Mesothelial cell of epicardium (in vitro differentiated cells): ENCODE data around the gene SEPTIN5. TPM values are rescaled to one million over a fixed set of nuclear protein-coding genes. Genes with fewer than 3 reads are reported as not detected.

ENCODE experiments used
- DNase-seq, 2 experiments: peaks; one replicate each; pipeline ENCODE4 v3.0.0; 2021; ENCODE audit warnings: low spot score in 2 of 2; ENCODE audit not compliant: unreplicated experiment in 2 of 2
- H3K27ac Mint-ChIP-seq: 2 replicates; pipeline ENCODE4 v1.8.0; 2021; ENCODE audit warnings: mixed read lengths
- H3K27me3 Mint-ChIP-seq: 2 replicates; pipeline ENCODE4 v1.8.0; 2021; ENCODE audit warnings: low read depth, mixed read lengths
- H3K36me3 Mint-ChIP-seq: 2 replicates; pipeline ENCODE4 v1.8.0; 2021; ENCODE audit warnings: mixed read lengths
- H3K4me1 Mint-ChIP-seq: 2 replicates; pipeline ENCODE4 v1.8.0; 2021; ENCODE audit warnings: mixed read lengths
- H3K4me3 Mint-ChIP-seq: 2 replicates; pipeline ENCODE4 v1.8.0; 2021; ENCODE audit warnings: mild to moderate bottlenecking, moderate library complexity, mixed read lengths
- H3K9me3 Mint-ChIP-seq: 2 replicates; pipeline ENCODE4 v1.8.0; 2021; ENCODE audit warnings: mixed read lengths
- CTCF ChIP-seq: fragments of 200-600 bp; sonication (generic); IDR thresholded peaks from one replicate; pipeline ENCODE4 v1.5.0; 2021; ENCODE audit warnings: antibody characterized with exemption; ENCODE audit not compliant: unreplicated experiment
- total RNA-seq: library from RNA; stranded (reverse); gene quantifications from 3 replicates; pipeline ENCODE4 v1.2.1, GENCODE V29; 2021

The SEPTIN5 gene
- total RNA-seq, 1 donor from 2014 or later: 42.1 TPM

GRCh38 chr22:19701420-19702145 is 12.7 kb upstream of the SEPTIN5 start:
- peak in 1 of 2 experiments; percentile 6 for DNase-seq
- no peaks in the 10 kb centered on the region for H3K36me3 Mint-ChIP-seq
- no peaks in the 10 kb centered on the region for H3K9me3 Mint-ChIP-seq
- no peak for TF ChIP-seq CTCF
- no peak overlapping the region for H3K27ac Mint-ChIP-seq
- H3K4me3 Mint-ChIP-seq: no peak overlapping the region
- H3K27me3 Mint-ChIP-seq: peaks cover 13% of the 10 kb centered on the region
- H3K4me1 Mint-ChIP-seq: no peaks in the 10 kb centered on the region

- H3K27me3 Mint-ChIP-seq: peaks cover 16% of the 10 kb centered on the region
- no peaks in the 10 kb centered on the region for H3K9me3 Mint-ChIP-seq
- no peak overlapping the region for H3K27ac Mint-ChIP-seq
- no peak for TF ChIP-seq CTCF
- DNase-seq: peak in 1 of 2 experiments; percentile 33
- H3K36me3 Mint-ChIP-seq: no peaks in the 10 kb centered on the region
- H3K4me3 Mint-ChIP-seq: no peak overlapping the region
- no peaks in the 10 kb centered on the region for H3K4me1 Mint-ChIP-seq
Measured at GRCh38 chr22:19703869-19704268, 10.4 kb upstream of the SEPTIN5 start.

- H3K36me3 Mint-ChIP-seq: no peaks in the 10 kb centered on the region
- H3K4me1 Mint-ChIP-seq: no peaks in the 10 kb centered on the region
- no peaks in the 10 kb centered on the region for H3K9me3 Mint-ChIP-seq
- H3K4me3 Mint-ChIP-seq: no peak overlapping the region
- H3K27ac Mint-ChIP-seq: no peak overlapping the region
- DNase-seq: peak in 1 of 2 experiments; percentile 32
- TF ChIP-seq CTCF: no peak
- H3K27me3 Mint-ChIP-seq: peaks cover 22% of the 10 kb centered on the region
Measured at GRCh38 chr22:19704355-19705015, 9.8 kb upstream of the SEPTIN5 start.

GRCh38 chr22:19705181-19705934 is 8.9 kb upstream of the SEPTIN5 start:
- H3K9me3 Mint-ChIP-seq: no peaks in the 10 kb centered on the region
- no peaks in the 10 kb centered on the region for H3K36me3 Mint-ChIP-seq
- H3K4me1 Mint-ChIP-seq: no peaks in the 10 kb centered on the region
- H3K4me3 Mint-ChIP-seq: no peak overlapping the region
- TF ChIP-seq CTCF: no peak
- H3K27ac Mint-ChIP-seq: no peak overlapping the region
- DNase-seq: peak in 1 of 2 experiments; percentile 37
- H3K27me3 Mint-ChIP-seq: peaks cover 24% of the 10 kb centered on the region

- TF ChIP-seq CTCF: no peak
- Mint-ChIP-seq H3K4me3 (no peak overlapping the region), H3K36me3 (no peaks in the 10 kb centered on the region), H3K9me3 (no peaks in the 10 kb centered on the region), H3K27ac (no peak overlapping the region), H3K4me1 (no peaks in the 10 kb centered on the region), H3K27me3 (peaks cover 24% of the 10 kb centered on the region)
- DNase-seq: no peak
Measured at GRCh38 chr22:19706661-19707151, 7.6 kb upstream of the SEPTIN5 start.
